GM18951 (cell line): ENCODE measurements around the gene CEP162.
"Not testable (repeated sequence)": the region's sequence is repeated elsewhere in the genome, so short reads cannot be mapped to it uniquely, and the experiment has no call there.

Experiments
- POLR2A ChIP-seq: IDR thresholded peaks from 4 replicates; pipeline ENCODE4 v1.6.1; 2011; ENCODE audit warnings: mild to moderate bottlenecking; ENCODE audit not compliant: insufficient read length, insufficient read depth; ENCODE audit errors: extremely low read depth
- in situ Hi-C: fragments of 300-500 bp; cut with MboI; formaldehyde crosslinking; loops from one replicate; pipeline ENCODE4 v1.12.0; 2022; ENCODE audit warnings: low sequenced_read_pairs, mixed read lengths, inconsistent platforms; ENCODE audit not compliant: unreplicated experiment

The CEP162 gene

DNA sequence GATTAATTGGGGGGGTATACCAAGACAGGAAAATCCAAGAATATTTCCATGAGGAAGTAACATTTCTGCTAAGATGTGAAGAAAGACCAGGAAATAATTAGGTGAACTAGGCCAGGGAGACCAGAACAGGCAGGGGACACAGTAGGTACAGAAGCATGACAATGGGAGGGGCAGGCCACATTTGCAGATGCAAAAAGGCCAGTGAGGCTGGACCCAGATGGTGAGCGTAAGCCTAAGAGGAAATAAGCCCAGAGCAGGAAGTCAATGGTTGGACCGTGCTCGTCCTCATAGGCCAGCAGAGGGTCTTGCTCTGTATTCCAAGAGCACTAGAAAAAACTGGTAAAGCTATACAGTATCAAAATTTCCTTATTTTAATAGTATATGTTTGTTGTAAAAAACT, 9.4 kb downstream of the CEP162 start:
- TF ChIP-seq POLR2A = no peak
- in situ Hi-C loops = no loop called here

DNA sequence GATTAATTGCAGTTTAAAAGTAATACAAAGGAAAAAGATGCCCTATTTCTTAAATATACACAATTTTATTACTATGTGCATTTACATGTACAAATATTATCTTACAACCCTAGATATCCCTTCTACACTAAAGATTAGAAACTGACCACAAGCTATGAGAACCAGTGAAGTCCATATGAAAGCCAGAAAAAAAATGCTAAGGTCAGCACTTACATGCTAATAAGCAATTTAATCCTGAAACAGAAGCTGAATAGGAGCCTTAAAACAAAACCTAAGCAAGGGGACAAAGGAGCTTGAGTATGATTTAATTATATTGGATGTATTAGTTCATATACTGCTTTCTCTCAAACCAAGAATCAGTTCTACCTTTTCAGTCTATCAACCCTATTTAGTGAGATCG, 14.2 kb downstream of the CEP162 start:
- in situ Hi-C loops = no loop called here

DNA sequence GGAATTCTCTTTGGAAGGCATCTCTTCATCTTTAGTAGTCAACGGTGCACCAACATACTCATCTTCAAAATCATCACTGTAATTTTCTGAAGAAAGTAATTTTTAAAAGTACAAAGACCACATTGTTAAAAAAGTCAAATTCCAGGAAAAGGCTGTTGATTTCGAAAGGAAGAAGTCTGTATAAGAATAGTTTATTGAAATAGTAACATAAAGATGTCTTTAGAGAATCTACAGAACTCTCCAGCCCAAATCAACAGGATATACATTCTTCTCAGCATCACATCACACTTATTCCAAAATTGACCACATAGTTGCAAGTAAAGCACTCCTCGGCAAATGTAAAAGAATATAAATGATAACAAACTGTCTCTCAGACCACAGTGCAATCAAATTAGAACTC, 23.4 kb downstream of the CEP162 start:
- in situ Hi-C loops = no loop called here

More for the DNA sequence above, 14.2 kb downstream of the CEP162 start:
- no peak for TF ChIP-seq POLR2A

DNA sequence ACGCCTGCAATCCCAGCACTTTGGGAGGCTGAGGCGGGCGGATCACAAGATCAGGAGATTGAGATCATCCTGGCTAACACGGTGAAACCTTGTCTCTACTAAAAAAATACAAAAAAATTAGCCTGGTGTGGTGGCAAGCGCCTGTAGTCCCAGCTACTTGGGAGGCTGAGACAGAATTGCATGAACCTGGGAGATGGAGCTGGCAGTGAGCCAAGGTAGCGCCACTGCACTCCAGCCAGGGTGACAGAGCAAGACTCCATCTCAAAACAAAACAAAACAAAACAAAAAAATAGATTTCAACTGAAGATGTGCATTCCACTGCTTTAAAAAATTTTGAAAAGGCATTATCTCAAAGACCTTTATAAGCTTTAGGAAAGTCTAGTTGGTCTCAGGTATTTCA, 27.5 kb downstream of the CEP162 start:
- in situ Hi-C loops = not testable (repeated sequence)

More for the DNA sequence above, 23.4 kb downstream of the CEP162 start:
- TF ChIP-seq POLR2A = no peak

DNA sequence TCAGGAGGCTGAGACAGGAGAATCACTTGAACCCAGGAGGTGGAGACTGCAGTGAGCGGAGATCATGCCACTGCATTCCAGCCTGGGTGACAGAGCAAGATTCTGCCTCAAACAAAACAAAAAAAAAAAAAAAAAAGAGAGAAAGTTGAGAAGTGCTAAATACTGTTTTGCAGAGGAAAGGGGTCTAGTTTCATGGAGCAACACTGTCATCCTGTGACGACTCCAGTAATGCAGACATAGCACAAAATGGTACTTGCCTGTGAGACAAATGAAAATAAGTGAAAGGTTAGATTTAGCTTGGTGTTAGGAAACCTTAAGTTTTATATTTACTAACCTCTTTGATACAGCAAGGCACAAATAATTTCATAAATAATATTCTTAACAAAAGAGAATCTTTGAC, 29.7 kb downstream of the CEP162 start:
- in situ Hi-C loops = no loop called here
- TF ChIP-seq POLR2A = no peak

DNA sequence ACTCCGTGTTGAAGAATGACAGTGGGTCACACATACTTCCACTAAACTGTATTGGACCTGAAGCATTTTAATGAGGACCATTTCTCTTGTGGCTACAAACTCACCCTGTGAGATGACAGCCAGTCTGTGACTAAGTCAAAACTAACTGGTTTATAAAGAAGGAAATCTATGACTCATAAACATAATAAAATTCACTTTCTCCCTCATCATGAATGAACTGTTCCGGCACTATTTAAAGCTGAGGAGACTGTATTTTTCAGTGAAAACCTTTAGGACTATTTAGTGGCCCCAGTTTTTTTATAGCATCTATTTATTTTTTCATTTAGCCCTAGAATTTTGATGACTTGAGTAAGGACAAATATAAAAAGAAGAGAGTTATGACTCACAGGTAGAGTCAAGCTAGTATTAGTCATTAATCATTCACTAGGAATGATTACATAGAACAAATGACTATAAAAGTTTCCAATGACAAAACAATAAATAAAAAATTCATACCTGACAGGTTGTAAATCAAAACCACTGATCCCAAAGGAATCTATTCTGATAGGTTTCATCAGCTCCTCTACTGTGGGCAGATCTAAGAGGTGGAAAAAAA, 34.2 kb downstream of the CEP162 start:
- no peak for TF ChIP-seq POLR2A
- in situ Hi-C loops = no loop called here

DNA sequence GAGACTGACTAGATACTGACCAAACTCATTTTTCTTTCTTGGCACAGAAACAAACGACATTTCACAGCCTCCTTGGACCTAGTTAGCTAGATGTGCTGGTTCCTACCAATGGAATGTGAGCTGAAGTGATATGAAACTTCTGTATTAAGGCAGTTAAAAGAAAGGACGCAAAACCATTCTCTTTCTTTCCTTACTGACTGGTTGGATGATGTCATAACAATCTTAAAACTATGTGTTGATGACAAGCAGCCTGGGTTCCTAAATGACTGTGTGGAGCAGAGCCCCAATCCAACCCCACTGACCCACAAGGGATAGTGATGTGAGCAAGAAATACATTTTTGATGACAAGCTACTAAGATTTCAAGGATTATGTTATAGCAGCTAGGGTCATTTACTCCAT, 35.6 kb downstream of the CEP162 start:
- no peak for TF ChIP-seq POLR2A
- in situ Hi-C loops = no loop called here

DNA sequence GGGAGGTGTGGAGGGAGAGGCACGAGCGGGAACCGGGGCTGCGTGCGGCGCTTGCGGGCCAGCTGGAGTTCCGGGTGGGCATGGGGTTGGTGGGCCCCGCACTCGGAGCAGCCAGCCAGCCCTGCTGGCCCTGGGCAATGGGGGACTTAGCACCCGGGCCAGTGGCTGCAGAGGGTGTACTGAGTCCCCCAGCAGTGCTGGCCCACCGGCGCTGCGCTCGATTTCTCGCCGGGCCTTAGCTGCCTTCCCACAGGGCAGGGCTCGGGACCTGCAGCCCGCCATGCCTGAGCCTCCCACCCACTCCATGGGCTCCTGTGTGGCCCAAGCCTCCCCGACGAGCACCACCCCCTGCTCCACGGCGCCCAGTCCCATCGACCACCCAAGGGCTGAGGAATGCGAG, 38.1 kb downstream of the CEP162 start:
- in situ Hi-C loops = not testable (repeated sequence)

DNA sequence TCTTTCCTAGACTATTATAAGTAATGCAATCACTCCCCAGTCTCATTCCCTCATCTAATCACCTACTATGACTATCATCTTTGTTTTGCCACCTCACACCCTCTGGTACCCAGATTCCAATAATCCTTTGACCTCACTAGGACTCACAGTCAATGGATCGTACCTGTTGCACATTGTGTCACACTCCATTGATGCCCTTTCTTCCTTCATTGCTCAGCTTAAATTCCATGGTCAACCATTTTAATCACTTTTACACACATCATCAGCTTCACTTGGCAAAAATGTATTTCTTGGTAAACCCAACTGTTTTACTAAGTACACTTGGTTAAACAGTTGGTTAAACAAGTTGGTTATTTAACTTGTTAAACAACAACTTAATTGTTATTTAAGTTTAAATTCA, 44.0 kb downstream of the CEP162 start:
- in situ Hi-C loops = no loop called here
- TF ChIP-seq POLR2A = no peak

DNA sequence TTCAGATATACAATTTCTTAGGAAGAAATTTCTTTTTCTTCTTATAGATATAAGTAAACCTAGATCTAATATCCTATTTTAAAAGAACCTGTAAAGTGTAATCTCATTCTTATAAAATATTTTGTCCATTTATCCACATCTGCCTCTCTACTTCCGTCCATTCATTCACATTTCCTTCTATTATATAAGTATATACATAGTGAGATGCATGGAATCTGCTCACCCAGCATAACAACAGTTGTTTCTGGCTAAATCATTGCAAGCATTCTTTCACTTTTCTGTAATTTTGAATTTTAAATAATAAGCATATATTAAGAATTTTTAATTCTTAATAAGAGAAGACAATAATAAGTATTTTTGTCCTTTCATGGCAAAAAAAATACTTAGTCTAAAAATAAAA, 45.4 kb downstream of the CEP162 start:
- in situ Hi-C loops = no loop called here

DNA sequence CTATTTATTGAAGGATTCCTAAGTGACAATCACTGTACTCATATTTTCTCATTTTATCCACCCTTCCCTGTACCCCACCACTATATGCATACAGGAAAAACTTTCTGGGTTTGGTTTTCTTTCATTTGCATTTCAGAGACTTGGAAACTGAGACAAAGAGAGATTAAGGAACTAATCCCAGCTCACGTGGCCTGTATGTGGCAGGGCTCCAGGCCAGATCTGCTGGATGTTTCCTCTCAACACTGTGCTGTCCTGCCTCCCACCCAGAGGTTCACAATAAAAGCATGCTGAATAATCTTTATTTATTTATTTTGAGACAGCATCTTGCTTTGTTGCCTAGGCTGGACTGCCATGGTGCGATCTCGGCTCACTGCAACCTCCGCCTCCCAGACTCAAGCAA, 50.2 kb downstream of the CEP162 start:
- in situ Hi-C loops = no loop called here
- TF ChIP-seq POLR2A = no peak

More for the DNA sequence above, 45.4 kb downstream of the CEP162 start:
- no peak for TF ChIP-seq POLR2A

DNA sequence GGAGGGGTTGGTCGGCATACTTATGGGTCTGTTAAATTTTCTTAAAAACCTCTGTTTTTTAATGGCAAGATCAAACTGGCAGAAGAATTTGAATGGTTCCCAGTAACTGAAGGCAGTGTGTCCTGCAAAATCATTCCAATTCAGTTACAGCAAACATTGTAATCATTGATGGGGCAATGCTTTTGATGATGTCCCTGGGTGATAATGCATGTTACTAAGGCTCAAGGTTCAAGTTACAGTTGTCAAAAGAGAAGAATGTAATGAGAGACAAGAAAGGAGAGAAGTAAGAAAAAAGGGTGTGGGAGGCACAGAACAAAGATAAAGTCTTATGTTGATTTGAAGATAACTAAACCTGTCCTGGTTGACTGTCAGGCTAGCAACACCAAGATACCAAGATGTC, 54.9 kb downstream of the CEP162 start:
- TF ChIP-seq POLR2A = no peak
- in situ Hi-C loops = no loop called here

DNA sequence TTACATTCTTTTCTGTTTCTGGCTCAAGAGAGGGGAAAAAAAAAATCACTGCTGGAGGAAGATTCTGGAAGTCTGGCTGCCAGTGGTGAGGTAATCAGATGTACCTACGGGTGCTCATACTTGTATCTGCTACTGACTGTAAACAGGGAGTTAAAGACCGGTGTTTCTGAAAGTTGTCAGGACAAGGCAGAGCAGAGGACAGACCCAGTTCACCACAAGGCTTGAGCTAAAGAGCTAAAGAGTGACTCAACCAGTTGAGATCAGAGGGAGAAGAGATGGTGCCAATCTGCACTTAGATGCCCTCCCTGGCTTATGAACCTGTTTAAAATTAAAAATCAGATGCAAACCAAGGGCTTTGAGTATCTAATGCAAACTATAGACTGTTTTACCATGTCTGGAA, 55.4 kb downstream of the CEP162 start:
- in situ Hi-C loops = no loop called here
- no peak for TF ChIP-seq POLR2A

DNA sequence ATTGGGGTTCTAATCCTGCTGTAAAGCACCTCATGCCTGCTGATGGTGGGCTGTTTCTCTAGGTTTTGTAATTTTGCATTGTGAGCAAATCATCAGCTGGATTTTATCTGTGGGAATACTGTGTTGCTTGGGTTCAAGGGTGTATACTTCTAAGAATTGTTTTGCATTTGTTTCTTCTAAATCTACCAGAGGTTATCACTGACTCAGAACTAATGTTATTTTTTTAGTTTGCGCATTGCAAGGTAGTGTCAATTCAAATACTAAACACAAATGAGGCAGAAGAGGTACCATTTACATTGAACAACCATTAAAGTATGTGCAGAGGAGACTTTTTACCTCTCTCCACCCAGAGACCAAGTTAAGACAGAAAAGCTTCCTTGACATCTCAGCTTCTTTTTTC, 60.0 kb downstream of the CEP162 start:
- in situ Hi-C loops = no loop called here
- TF ChIP-seq POLR2A = no peak

DNA sequence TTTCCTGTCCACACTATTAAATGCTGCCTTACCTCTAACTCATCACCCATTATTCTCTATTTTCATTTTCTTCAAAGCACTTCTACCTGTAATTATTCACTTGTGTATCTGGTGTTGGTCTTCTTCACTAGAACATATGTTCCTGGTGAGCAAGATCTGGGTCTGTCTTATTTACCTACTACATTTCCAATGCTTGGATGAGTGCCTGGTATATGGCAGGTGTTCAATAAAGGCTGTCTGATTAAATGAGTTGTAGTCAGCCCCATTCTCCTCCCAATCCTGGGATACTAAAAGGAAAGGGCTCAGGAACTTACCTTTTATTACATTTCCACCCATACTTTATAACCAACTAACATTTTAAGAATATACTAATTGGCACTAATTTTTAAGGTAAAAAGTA, 61.0 kb downstream of the CEP162 start:
- TF ChIP-seq POLR2A = no peak
- in situ Hi-C loops = no loop called here

DNA sequence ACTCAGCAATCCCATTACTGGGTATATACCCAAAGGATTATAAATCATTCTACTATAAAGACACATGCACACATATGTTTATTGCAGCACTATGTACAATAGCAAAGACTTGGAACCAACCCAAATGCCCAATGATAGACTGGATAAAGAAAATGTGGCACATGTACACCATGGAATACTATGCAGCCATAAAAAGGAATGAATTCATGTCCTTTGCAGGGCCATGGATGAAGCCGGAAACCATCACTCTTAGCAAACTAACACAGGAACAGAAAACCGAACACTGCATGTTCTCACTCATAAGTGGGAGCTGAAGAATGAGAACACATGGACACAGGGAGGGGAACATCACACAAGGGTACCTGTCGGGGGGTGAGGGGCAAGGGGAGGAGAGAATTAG, 63.1 kb downstream of the CEP162 start:
- in situ Hi-C loops = not testable (repeated sequence)
